ENCODE data around the gene SRD5A1. TPM values are rescaled to one million over a fixed set of nuclear protein-coding genes. Genes with fewer than 3 reads are reported as not detected.

Gene SRD5A1
- total RNA-seq, 2 donors from 2014 or later: 4.0 to 4.2 TPM

DNA sequence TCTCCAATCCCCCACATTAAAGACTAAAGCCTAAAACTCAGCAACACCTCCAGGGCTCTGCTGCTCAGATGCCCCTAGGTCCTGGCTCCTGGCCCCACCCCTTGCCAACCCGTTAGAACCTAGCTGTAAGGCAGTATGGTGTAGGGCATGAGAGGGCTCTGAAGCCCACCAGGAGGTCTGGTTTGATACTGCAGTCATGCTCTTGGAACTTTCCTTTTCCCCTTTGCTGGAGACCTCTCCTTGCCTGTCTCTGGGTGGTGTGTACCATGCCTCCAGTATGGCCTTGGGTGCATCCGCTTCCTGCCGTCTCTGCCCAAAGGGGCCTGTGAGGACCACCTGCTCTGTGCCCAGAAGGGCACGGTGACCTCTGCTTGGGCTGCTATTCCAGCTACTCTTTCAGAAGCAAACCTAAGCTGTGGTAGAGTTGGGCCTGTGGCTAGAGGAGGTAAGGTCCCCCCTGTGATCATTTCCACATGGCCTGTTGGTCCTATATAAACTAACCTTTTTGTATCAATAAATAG is 83.4 kb downstream of the SRD5A1 start:
- DNase-seq (ENCODE audit: low spot score): peak; percentile 42
- intact Hi-C loops (cut with DNase I): loop anchor here in 1 of 2 donors (5.0 kb wide), 1 partner anchor 1291 kb away; no protein-coding TSS in a partner anchor

DNA sequence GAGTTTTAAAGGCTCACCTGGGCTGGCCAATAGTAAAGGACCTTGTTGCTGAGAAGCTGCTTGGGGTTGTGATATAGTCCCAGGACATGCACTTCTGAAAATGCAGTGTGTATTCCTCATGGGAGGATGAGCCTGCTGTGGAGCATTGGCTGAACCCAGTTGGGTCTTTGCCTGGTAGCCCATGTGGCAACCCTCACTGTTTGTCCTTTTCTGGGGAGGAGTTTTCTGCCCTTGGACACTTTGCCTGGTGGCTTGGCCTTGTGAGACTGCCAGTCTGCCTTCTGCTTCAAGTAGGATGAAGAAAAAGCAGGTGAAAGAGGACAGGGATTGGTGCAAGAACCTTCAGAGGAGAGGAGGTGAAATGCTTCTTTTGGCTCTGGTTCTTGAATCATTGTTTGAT is 84.0 kb downstream of the SRD5A1 start:
- intact Hi-C loops (cut with DNase I): loop anchor here in 1 of 2 donors (5.0 kb wide), 1 partner anchor 1290 kb away; no protein-coding TSS in a partner anchor
- DNase-seq (ENCODE audit: low spot score): no peak

DNA sequence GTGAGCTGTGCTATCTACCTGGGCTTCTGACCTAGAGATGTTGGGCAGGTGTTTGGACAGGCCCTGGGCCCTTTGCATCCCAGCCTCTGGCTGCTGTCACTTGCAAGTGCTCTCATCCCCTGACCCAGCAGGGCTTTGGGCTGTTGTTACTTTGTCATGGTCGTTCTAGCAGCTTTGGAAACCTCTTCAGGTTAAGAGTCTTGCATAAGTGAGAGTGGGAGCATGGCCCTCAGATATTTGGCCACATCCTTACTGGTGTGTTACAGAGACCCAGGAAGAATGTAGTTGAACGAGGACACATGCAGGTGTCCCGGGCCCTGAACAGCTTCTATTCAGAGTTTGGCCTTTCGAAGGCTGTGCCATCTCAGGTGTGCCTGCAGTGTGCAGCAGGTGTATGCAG is 84.4 kb downstream of the SRD5A1 start:
- DNase-seq (ENCODE audit: low spot score): no peak
- intact Hi-C loops (cut with DNase I): loop anchor here in 1 of 2 donors (5.0 kb wide), 1 partner anchor 1290 kb away; no protein-coding TSS in a partner anchor

DNA sequence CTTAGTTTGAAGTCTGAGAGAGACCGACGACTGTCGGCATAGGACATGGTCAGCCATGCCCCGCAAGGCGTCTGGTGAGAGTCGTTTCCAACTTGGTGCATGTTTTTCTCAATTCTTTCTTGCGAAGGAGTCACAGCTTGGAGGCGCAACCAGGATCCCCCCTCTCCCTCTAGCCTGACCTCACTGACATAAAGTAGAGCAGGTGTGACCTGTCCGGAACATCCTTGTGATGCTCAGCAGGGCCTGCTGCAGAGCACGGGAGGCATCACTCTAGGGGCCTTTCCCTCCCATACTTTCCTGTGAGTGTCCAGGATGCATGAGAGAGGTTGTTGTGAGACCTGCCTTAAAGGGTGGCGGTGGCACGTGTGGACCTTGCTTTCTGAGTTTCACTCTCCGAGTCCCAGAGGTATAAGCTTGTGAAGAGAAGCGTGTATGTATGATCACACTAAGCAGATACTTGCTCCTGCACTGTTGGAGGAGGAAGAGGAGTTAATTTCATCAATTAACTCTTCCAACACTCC is 85.0 kb downstream of the SRD5A1 start:
- intact Hi-C loops (cut with DNase I): loop anchor here in 1 of 2 donors (5.0 kb wide), 1 partner anchor 1289 kb away; no protein-coding TSS in a partner anchor
- DNase-seq (ENCODE audit: low spot score): peak; percentile 54

DNA sequence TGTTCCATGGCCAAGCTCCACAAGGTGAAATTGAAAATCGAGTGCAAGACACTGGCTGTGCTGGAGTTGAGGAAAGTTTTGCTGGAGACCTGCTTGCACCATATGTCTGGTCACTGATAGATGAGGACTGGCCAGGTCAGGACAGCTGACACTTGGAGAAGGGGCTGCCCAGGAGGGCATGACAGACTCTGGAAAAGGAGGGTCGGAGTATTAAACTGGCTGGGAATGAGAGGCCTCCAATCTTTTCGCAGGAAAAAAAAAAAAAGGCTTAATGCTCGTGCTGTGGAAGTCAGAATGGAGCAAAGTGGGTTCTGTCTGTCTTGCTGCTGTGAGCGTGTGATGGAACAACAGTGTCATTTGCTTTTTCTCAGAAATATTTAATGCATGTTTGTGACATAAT is 85.5 kb downstream of the SRD5A1 start:
- intact Hi-C loops (cut with DNase I): loop anchor here in 1 of 2 donors (5.0 kb wide), 1 partner anchor 1289 kb away; no protein-coding TSS in a partner anchor
- no peak for DNase-seq (ENCODE audit: low spot score)

DNA sequence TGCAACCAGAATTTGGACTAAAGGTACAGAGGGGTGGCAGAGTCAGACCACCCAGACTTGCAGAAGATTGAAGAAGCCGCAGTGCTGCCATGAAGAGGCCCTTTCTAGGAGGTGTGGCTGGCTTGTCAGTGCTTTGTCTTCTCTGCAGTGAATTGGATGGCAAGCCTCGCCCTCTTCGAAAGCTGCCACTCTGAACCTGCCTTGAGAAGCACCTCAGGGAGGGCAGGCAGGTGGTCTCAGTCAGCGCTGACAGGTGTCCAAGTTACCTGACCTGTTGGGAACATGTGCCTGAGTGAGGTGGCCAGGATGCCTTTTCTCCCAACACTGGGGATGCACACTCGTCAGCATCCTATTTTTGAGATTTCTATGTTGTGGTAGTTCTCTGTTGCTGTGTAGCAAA is 86.2 kb downstream of the SRD5A1 start:
- intact Hi-C loops (cut with DNase I): loop anchor here in 1 of 2 donors (5.0 kb wide), 1 partner anchor 1288 kb away; no protein-coding TSS in a partner anchor
- no peak for DNase-seq (ENCODE audit: low spot score)

DNA sequence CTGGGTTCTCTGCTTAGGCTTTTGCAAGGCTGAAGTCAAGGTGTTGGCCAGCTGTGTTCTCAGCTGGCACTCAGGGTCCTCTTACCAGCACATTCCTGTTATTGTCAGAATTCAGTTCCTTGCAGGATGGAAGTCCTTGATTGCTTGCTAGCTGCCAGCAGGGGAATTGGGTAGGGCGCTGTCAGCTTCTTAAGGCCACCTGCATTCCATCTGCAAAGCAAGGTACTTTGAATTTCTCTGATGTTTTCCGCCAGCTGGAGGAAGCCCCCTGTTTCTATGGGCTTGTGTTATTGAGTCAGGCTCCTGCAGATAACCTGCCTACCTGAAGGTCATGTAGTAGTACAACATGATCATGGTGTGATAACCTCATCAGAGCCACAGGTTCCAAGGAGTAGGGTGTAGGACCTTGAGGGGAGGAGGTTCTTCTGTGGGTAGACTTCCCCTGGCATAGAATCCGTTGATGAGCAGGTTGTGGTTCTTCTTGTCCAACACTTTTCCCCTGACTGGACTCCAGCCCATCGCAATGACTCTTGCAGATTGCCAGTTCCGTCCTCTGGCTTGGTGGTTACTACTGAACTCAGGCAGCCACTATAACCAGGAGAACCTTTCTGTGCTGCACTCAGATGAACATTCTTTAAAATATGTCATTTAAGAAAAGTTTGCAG is 86.8 kb downstream of the SRD5A1 start:
- no peak for DNase-seq (ENCODE audit: low spot score)
- intact Hi-C loops (cut with DNase I): loop anchor here in 1 of 2 donors (5.0 kb wide), 1 partner anchor 1287 kb away; no protein-coding TSS in a partner anchor

DNA sequence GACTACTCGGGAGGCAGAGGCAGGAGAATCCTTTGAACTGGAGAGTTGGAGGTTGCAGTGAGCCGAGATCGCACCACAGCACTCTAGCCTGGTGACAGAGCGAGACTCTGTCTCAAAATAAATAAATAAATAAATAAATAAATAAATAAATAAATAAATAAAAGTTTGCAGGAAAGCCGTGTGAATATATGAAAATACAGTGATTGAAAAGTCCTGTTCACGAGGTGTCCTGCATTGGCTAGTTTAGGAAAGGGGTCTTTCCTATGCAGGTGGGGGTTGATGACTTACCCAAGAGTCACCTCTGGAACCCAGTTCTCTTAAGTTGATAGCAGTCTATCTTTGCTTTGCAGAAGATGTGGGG is 87.3 kb downstream of the SRD5A1 start:
- DNase-seq (ENCODE audit: low spot score): no peak
- intact Hi-C loops (cut with DNase I): no loop called here

DNA sequence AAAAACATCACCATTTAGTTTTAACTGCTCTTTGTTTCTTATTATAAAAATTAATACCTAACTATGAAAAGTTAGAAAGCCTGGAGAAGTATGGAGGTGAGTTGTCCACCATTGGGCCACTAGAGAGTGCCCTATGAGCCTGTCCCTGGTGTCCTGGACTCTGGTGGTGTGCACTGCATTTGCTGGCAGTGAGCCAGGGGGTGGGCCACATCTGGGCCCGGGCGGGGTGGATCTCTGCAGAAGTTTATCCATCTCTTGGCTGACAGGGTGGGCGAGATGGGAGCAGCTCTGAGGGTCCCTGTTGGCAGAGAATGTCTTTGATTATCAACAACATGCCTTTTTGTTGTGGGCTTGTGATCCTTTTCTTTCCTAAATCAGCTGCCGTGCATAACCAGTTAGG is 88.2 kb downstream of the SRD5A1 start:
- intact Hi-C loops (cut with DNase I): no loop called here
- DNase-seq (ENCODE audit: low spot score): peak; percentile 66

DNA sequence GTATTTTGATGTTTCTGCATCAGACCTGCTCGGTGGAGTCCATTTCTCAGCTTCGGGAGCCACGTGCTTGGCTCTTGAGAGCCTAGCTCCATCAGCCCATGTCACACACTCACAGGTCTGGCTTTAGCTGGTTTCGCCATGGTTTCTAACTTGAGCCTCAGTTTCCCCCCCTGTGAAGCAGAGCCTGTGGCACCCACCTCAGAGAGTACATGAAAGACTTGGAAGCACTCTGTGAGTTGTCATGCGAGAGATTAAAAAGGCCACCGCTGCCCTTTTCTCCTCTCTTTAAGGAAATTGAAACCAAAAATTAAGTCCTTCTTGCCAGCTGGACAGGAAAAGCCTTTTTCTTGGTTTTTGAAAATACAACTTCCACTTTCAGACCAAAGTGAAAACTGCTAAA is 88.8 kb downstream of the SRD5A1 start:
- DNase-seq (ENCODE audit: low spot score): peak; percentile 57
- intact Hi-C loops (cut with DNase I): no loop called here

DNA sequence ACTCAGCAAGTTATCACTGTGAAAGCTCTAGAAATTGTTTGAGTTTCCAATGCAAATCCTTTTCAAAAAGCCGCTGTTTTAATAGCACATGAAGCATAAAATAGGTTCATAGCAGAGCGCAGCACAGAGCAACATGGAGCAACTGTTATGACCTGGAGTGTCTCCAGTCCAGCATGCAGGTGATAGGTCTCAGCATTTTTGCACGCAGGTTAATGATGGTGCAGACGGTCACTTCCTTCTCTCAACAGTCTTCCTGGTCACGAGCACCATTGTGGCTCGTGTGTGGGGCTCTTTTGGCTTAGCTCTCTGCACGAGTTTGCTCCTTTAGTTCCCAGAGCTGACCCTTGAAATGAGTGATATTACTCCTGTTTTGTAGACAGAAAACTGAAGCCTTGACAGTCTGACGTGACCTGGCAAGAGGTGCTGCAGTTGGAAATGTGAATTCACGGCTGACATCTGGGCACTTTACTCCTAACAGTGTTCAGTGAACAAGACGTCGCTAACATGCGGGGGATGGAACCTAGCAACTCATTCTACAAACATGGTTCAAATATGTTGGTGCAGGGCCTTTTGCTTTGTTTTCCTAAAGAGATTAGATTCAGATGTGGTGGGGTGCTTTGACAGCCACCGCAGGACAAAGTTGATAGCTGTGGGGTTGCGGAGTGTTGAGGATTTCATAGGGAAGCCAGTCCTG is 90.0 kb downstream of the SRD5A1 start:
- DNase-seq (ENCODE audit: low spot score): no peak
- intact Hi-C loops (cut with DNase I): no loop called here

DNA sequence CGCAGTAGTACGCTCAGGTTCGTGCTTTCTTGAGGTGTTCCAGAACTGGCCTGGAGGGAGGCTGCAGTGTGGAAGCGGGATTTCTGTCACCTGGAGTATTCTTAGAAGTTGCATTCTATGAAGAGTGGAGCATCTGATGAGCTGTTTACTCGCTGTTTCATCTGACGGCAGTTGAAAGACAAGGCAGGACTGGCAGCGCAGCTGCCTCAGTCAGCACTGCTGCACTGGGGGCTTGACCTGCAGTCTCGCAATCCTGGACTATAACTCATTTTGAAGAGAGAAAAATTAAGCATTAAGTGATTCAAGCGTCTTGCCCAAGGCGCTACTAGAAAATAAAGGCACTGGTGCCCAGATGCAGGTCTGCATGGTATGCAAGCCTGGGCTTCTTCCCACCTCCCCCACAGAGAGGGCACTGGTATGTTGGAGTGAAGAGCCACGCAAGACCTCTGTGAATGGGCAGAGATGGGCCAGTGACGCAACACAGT is 90.6 kb downstream of the SRD5A1 start:
- intact Hi-C loops (cut with DNase I): no loop called here
- peak; percentile 45 for DNase-seq (ENCODE audit: low spot score)

Other genes starting within 250 kb of the SRD5A1 start
- gene UBE2QL1, start 184.6 kb upstream of the SRD5A1 start, total RNA-seq: 1 to 10 TPM; 3.3 to 5.8 TPM
- 10 to 100 TPM; 31.6 to 35.2 TPM for gene NSUN2, start 396 bp upstream of the SRD5A1 start, total RNA-seq
- gene TENT4A, start 80.0 kb downstream of the SRD5A1 start, total RNA-seq: 10 to 100 TPM; 20.8 to 24.3 TPM

Data from posterior vena cava (tissue), 2 donors.